Chondrocyte (in vitro differentiated cells): ENCODE data around the gene NUP188. TPM values are rescaled to one million over a fixed set of nuclear protein-coding genes. Genes with fewer than 3 reads are reported as not detected.
"Not testable (repeated sequence)": the region's sequence is repeated elsewhere in the genome, so short reads cannot be mapped to it uniquely, and the experiment has no call there.

ENCODE experiments used
- DNase-seq: peaks from one replicate; pipeline ENCODE4 v3.0.0; 2021; ENCODE audit warnings: mixed read lengths, low spot score
- H3K27ac Mint-ChIP-seq: one replicate; pipeline ENCODE4 v1.8.0; 2021; ENCODE audit warnings: mild to moderate bottlenecking, moderate library complexity, mixed read lengths; ENCODE audit not compliant: unreplicated experiment
- H3K27me3 Mint-ChIP-seq: 2 replicates; pipeline ENCODE4 v1.8.0; 2021; ENCODE audit warnings: low read depth, mixed read lengths
- H3K36me3 Mint-ChIP-seq: 2 replicates; pipeline ENCODE4 v1.8.0; 2021; ENCODE audit warnings: low read depth, mixed read lengths
- H3K4me1 Mint-ChIP-seq: 2 replicates; pipeline ENCODE4 v1.8.0; 2021; ENCODE audit warnings: low read depth, mild to moderate bottlenecking, mixed read lengths
- H3K4me3 Mint-ChIP-seq: one replicate; pipeline ENCODE4 v1.8.0; 2021; ENCODE audit warnings: mild to moderate bottlenecking, moderate library complexity, mixed read lengths; ENCODE audit not compliant: unreplicated experiment
- H3K9me3 Mint-ChIP-seq: 2 replicates; pipeline ENCODE4 v1.8.0; 2021; ENCODE audit warnings: low read depth, mixed read lengths
- CTCF ChIP-seq: fragments of 200-600 bp; sonication (generic); IDR thresholded peaks from 2 replicates; pipeline ENCODE4 v1.5.0; 2021; ENCODE audit warnings: antibody characterized with exemption, mild to moderate bottlenecking, moderate library complexity
- total RNA-seq: library from RNA; stranded (reverse); gene quantifications from 3 replicates; pipeline ENCODE4 v1.2.1, GENCODE V29; 2021

NUP188 gene
- total RNA-seq, 1 donor from 2014 or later: 36.0 TPM

GRCh38 chr9:128940946-128941755, 6.3 kb upstream of the NUP188 start:
- Mint-ChIP-seq H3K36me3 (no peaks in the 10 kb centered on the region), H3K27me3 (no peaks in the 10 kb centered on the region), H3K4me3 (no peak overlapping the region), H3K27ac (no peak overlapping the region), H3K4me1 (peaks cover 8% of the 10 kb centered on the region), H3K9me3 (no peaks in the 10 kb centered on the region)
- no peak for TF ChIP-seq CTCF
- no peak for DNase-seq

DNA sequence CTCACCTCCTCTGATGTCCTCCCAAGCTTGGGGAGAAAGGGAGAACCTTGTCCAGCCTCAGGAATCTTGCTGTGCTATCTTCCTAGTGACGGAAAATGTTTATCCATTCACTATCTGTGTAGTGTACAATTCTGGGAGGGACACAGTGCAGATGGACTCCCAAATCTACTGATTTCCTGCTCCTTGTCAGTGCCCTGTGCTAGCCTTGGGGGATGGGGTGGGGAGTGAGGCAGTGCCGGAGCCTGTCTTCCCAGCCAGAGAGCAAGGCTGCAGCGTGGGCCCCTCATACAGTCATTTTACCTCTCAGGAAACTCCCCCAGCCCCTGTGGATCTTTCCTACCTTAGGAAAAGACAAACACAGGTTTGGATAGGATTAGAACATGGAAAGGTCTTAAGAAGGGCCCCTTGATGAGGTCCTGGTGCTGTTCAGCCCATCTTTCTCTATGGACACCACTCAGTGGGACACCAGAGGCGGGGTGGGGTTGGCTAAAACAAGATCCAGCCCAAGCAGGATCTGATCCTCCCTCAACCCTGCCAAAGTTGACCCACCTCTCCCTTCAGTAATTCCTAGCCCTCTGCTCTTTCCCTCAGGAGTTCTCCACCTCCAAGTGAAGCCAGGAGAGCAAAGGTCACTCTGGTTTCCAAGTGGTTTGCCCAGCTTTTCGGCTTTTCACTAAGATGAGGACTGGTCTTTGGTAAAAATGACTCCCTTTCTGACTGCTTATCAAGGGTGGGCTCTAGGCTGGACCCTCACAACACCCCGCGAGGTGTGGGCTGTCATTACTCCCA, 3.5 kb upstream of the NUP188 start:
- no peaks in the 10 kb centered on the region for H3K27me3 Mint-ChIP-seq
- H3K27ac Mint-ChIP-seq: no peak overlapping the region
- DNase-seq: peak; percentile 22
- no peak for TF ChIP-seq CTCF
- peaks cover 27% of the 10 kb centered on the region for H3K4me1 Mint-ChIP-seq
- no peaks in the 10 kb centered on the region for H3K9me3 Mint-ChIP-seq
- H3K36me3 Mint-ChIP-seq: no peaks in the 10 kb centered on the region
- no peak overlapping the region for H3K4me3 Mint-ChIP-seq

GRCh38 chr9:128944966-128945365, 2.5 kb upstream of the NUP188 start:
- peak; percentile 12 for DNase-seq
- H3K4me1 Mint-ChIP-seq: peaks cover 27% of the 10 kb centered on the region
- not testable (repeated sequence) for H3K27ac Mint-ChIP-seq, H3K4me3 Mint-ChIP-seq, H3K36me3 Mint-ChIP-seq, H3K27me3 Mint-ChIP-seq, H3K9me3 Mint-ChIP-seq

DNA sequence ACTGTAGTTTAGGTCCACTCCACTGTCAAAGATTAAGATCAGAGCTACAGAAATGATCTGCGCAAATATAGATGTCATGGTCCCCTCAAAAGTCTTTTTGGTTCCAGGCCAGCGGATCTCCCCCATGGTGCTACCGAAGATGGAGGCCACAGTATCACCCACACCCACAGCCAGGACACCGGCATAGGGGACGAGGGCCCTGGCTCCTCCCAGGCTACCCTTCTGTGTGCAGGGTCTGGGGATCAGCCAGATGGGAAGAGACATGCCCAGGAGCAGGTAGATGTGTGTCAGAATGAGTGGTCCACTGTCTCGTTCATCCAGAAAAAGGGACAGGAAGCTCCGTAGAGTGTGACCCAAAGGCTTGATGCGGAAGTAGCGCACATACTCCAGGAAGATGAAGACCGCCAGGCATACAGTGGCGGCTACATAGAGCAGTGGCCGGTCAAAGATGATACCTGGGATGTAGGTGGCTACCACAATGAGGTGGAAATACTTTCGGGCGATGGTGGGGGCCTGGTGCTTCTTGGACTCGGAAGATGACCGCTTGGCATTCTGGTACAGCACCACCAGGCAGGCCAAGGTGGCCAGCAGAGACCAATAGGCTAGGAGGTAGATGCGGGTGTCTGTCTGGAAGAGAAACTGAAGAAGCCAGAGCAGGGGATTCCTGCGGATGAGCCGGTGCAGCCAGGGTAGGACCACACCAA, 1.5 kb upstream of the NUP188 start:
- Mint-ChIP-seq H3K9me3 (no peaks in the 10 kb centered on the region), H3K4me3 (peak overlapping the region; percentile 79), H3K27me3 (no peaks in the 10 kb centered on the region), H3K36me3 (no peaks in the 10 kb centered on the region), H3K4me1 (peaks cover 27% of the 10 kb centered on the region), H3K27ac (no peak overlapping the region)
- peak; percentile 53 for DNase-seq
- no peak for TF ChIP-seq CTCF

DNA sequence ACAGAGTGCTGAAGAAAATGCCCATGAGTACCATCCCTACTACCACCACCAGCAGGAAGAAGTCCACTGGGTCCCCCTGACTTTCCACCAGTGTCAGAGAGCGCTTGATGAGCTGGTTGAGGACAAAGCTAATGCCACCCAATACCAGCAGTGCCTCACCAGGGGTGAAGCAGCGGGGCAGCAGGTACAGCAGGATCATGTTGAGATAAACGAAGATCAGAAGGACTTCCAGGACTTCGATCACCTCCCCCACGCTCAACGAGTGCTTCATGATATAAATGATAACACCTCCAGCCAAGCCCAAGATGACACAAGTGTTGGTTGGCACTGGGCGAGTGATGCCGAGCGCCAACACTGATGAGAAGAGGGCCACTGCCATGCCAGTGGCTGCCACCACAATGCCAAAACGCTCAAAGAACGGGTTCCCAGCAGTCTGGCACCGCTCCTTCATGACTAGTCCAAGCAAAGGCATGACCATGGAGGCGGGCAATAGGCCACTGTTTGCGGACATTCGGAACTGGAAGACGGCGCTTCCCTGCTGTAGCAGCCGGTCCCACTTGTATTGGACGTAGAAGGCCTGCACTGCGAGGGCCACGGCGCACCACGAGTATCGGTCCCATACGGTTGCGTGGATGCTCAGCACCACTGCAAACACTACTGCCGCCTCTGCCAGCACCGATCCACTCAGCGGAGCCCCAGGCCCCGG, 775 bp upstream of the NUP188 start:
- H3K27me3 Mint-ChIP-seq: no peaks in the 10 kb centered on the region
- peak overlapping the region; percentile 79 for H3K4me3 Mint-ChIP-seq
- peaks cover 29% of the 10 kb centered on the region for H3K4me1 Mint-ChIP-seq
- H3K9me3 Mint-ChIP-seq: no peaks in the 10 kb centered on the region
- DNase-seq: peak; percentile 90
- peak overlapping the region; percentile 98 for H3K27ac Mint-ChIP-seq
- TF ChIP-seq CTCF: no peak
- no peaks in the 10 kb centered on the region for H3K36me3 Mint-ChIP-seq
